Measurements from ENCODE around the gene PFKFB3. TPM values are rescaled to one million over a fixed set of nuclear protein-coding genes. Genes with fewer than 3 reads are reported as not detected.

The PFKFB3 gene
- total RNA-seq, 2 experiments from 2014 or later: 93.0 to 97.3 TPM

- Mint-ChIP-seq H3K4me3 (no peak overlapping the region), H3K36me3 (ENCODE audit: low read depth) (peaks cover 49% of the 10 kb centered on the region), H3K27me3 (ENCODE audit: low read depth) (no peaks in the 10 kb centered on the region), H3K9me3 (ENCODE audit: insufficient read depth) (peaks cover 28% of the 10 kb centered on the region), H3K27ac (peak overlapping the region; percentile 26), H3K4me1 (ENCODE audit: low read depth) (peaks cover 69% of the 10 kb centered on the region)
- CTCF ChIA-PET: interaction anchor here (1.2 to 1.4 kb wide), 3 partner anchors 16 to 50 kb away, joined by 3 to 5 read pairs (median 3); no protein-coding TSS in a partner anchor
- POLR2A ChIA-PET: interaction anchor here (1.7 kb wide), 1 partner anchor 23 kb away, joined by 5 read pairs; no protein-coding TSS in a partner anchor
- ATAC-seq: no peak
- no peak for DNase-seq
Observed at GRCh38 chr10:6297951-6298381, 95.2 kb downstream of the PFKFB3 start.

GRCh38 chr10:6298428-6298827 lies 95.7 kb downstream of the PFKFB3 start:
- ChIA-PET CTCF (interaction anchor here (1.3 to 1.4 kb wide), 2 partner anchors 17 to 50 kb away, joined by 3 to 5 read pairs; no protein-coding TSS in a partner anchor), POLR2A (interaction anchor here (1.1 to 1.7 kb wide), 2 partner anchors 23 to 49 kb away, joined by 3 to 5 read pairs; no protein-coding TSS in a partner anchor)
- H3K27ac Mint-ChIP-seq: no peak overlapping the region
- peaks cover 28% of the 10 kb centered on the region for H3K9me3 Mint-ChIP-seq (ENCODE audit: insufficient read depth)
- H3K36me3 Mint-ChIP-seq (ENCODE audit: low read depth): peaks cover 46% of the 10 kb centered on the region
- no peak for ATAC-seq
- DNase-seq: no peak
- peaks cover 66% of the 10 kb centered on the region for H3K4me1 Mint-ChIP-seq (ENCODE audit: low read depth)
- H3K4me3 Mint-ChIP-seq: no peak overlapping the region
- no peaks in the 10 kb centered on the region for H3K27me3 Mint-ChIP-seq (ENCODE audit: low read depth)

- ATAC-seq (no peak), DNase-seq (no peak)
- peaks cover 39% of the 10 kb centered on the region for H3K36me3 Mint-ChIP-seq (ENCODE audit: low read depth)
- peaks cover 22% of the 10 kb centered on the region for H3K9me3 Mint-ChIP-seq (ENCODE audit: insufficient read depth)
- H3K27me3 Mint-ChIP-seq (ENCODE audit: low read depth): no peaks in the 10 kb centered on the region
- ChIA-PET POLR2A (interaction anchor here (0.6 to 2.4 kb wide), 5 partner anchors 8 to 244 kb away, joined by 3 to 8 read pairs (median 3); partner anchors contain the start of gene PFKFB3), CTCF (interaction anchor here (1.8 to 2.5 kb wide), 2 partner anchors 48 to 102 kb away, joined by 10 to 22 read pairs; no protein-coding TSS in a partner anchor)
- H3K4me1 Mint-ChIP-seq (ENCODE audit: low read depth): peaks cover 64% of the 10 kb centered on the region
- H3K4me3 Mint-ChIP-seq: no peak overlapping the region
- peak overlapping the region; percentile 79 for H3K27ac Mint-ChIP-seq
Observed at GRCh38 chr10:6299234-6299633, 96.5 kb downstream of the PFKFB3 start.

- ChIA-PET CTCF (interaction anchor here (0.8 to 2.5 kb wide), 6 partner anchors 8 to 110 kb away, joined by 3 to 22 read pairs (median 7); partner anchors contain the start of gene PFKFB3), POLR2A (interaction anchor here (0.6 to 2.4 kb wide), 10 partner anchors 8 to 243 kb away, joined by 3 to 10 read pairs (median 3); partner anchors contain the start of gene PFKFB3)
- H3K4me3 Mint-ChIP-seq: peak overlapping the region; percentile 59
- ATAC-seq (no peak), DNase-seq (no peak)
- H3K27me3 Mint-ChIP-seq (ENCODE audit: low read depth): no peaks in the 10 kb centered on the region
- peak overlapping the region; percentile 95 for H3K27ac Mint-ChIP-seq
- peaks cover 19% of the 10 kb centered on the region for H3K9me3 Mint-ChIP-seq (ENCODE audit: insufficient read depth)
- peaks cover 34% of the 10 kb centered on the region for H3K36me3 Mint-ChIP-seq (ENCODE audit: low read depth)
- peaks cover 60% of the 10 kb centered on the region for H3K4me1 Mint-ChIP-seq (ENCODE audit: low read depth)
Observed at GRCh38 chr10:6299743-6300105, 97.0 kb downstream of the PFKFB3 start.

GRCh38 chr10:6300106-6300783 lies 97.5 kb downstream of the PFKFB3 start:
- no peaks in the 10 kb centered on the region for H3K27me3 Mint-ChIP-seq (ENCODE audit: low read depth)
- ChIA-PET POLR2A (interaction anchor here (1.1 to 2.4 kb wide), 7 partner anchors 9 to 97 kb away, joined by 3 to 10 read pairs (median 4); partner anchors contain the start of gene PFKFB3), CTCF (interaction anchor here (0.7 to 2.5 kb wide), 8 partner anchors 8 to 110 kb away, joined by 3 to 22 read pairs (median 6); partner anchors contain the start of gene PFKFB3)
- peaks cover 31% of the 10 kb centered on the region for H3K36me3 Mint-ChIP-seq (ENCODE audit: low read depth)
- H3K4me3 Mint-ChIP-seq: peak overlapping the region; percentile 59
- ATAC-seq (peak; percentile 77), DNase-seq (peak; percentile 58)
- H3K4me1 Mint-ChIP-seq (ENCODE audit: low read depth): peaks cover 57% of the 10 kb centered on the region
- peaks cover 16% of the 10 kb centered on the region for H3K9me3 Mint-ChIP-seq (ENCODE audit: insufficient read depth)
- H3K27ac Mint-ChIP-seq: peak overlapping the region; percentile 95

GRCh38 chr10:6300784-6301460 lies 98.2 kb downstream of the PFKFB3 start:
- DNase-seq: no peak
- Mint-ChIP-seq H3K27ac (peak overlapping the region; percentile 95), H3K36me3 (ENCODE audit: low read depth) (peaks cover 30% of the 10 kb centered on the region), H3K4me1 (ENCODE audit: low read depth) (peaks cover 55% of the 10 kb centered on the region), H3K4me3 (peak overlapping the region; percentile 59), H3K27me3 (ENCODE audit: low read depth) (no peaks in the 10 kb centered on the region), H3K9me3 (ENCODE audit: insufficient read depth) (peaks cover 16% of the 10 kb centered on the region)
- ATAC-seq: no peak
- ChIA-PET CTCF (interaction anchor here (0.7 to 2.5 kb wide), 10 partner anchors 9 to 109 kb away, joined by 3 to 22 read pairs (median 5); partner anchors contain the start of gene PFKFB3), POLR2A (interaction anchor here (1.0 to 2.4 kb wide), 8 partner anchors 10 to 98 kb away, joined by 3 to 10 read pairs (median 4); partner anchors contain the start of gene PFKFB3)

- H3K4me3 Mint-ChIP-seq: no peak overlapping the region
- ATAC-seq (no peak), DNase-seq (no peak)
- H3K36me3 Mint-ChIP-seq (ENCODE audit: low read depth): peaks cover 31% of the 10 kb centered on the region
- H3K4me1 Mint-ChIP-seq (ENCODE audit: low read depth): peaks cover 48% of the 10 kb centered on the region
- H3K27ac Mint-ChIP-seq: no peak overlapping the region
- ChIA-PET CTCF (interaction anchor here (0.6 to 2.5 kb wide), 5 partner anchors 10 to 1793 kb away, joined by 3 to 22 read pairs (median 3); no protein-coding TSS in a partner anchor), POLR2A (interaction anchor here (1.0 to 1.6 kb wide), 4 partner anchors 10 to 89 kb away, joined by 3 to 10 read pairs (median 4); no protein-coding TSS in a partner anchor)
- H3K27me3 Mint-ChIP-seq (ENCODE audit: low read depth): no peaks in the 10 kb centered on the region
- peaks cover 16% of the 10 kb centered on the region for H3K9me3 Mint-ChIP-seq (ENCODE audit: insufficient read depth)
Observed at GRCh38 chr10:6301488-6302075, 98.8 kb downstream of the PFKFB3 start.

Other genes with a start within 250 kb of the PFKFB3 start
- gene IL15RA, start 225.4 kb upstream of the PFKFB3 start, total RNA-seq: 10 to 100 TPM; 17.2 to 18.1 TPM
- gene IL2RA, start 140.6 kb upstream of the PFKFB3 start, total RNA-seq: 100 to 1,000 TPM; 174 to 177 TPM
- 100 to 1,000 TPM; 213 to 217 TPM for gene RBM17, start 113.9 kb upstream of the PFKFB3 start, total RNA-seq

Data from activated CD8-positive, alpha-beta T cell treated with anti-CD3 and anti-CD28 coated beads, Interleukin-2, amount 10 ng/mL, durations not matched to agents 7 days and 5 days (primary cell).